Jurkat, Clone E6-1 (cell line): ENCODE data around the gene TECPR1.

ENCODE experiments used
- DNase-seq: peaks from one replicate; pipeline ENCODE4 v3.0.0-alpha.2; 2011; ENCODE audit warnings: low read depth, low spot score
- H3K4me3 ChIP-seq: 2 replicates; pipeline ENCODE4 v1.5.1; 2011; ENCODE audit warnings: mild to moderate bottlenecking, low read length, control low read depth, moderate library complexity

The TECPR1 gene

GRCh38 chr7:98202367-98203195 is 49.5 kb downstream of the TECPR1 start:
- no peak overlapping the region for H3K4me3 ChIP-seq
- DNase-seq, result peak; percentile 83

DNA sequence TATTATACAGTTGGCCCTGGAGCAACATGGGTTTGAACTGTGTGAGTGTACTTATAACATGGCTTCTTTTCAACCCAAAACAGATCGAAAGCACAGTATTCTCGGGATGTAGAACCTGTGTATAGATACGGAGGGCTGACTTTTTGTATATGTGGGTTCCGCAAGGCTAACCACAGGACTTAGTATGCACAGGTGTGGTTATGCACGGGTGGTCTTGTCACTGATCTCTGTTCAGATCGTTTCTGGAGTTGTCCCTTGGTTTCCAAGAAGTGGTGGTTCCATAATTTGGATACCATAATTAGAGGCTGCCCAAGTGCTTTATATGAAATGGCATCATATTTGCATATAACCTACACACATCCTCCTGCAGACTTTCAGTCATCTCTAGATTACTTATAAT is 51.7 kb downstream of the TECPR1 start:
- DNase-seq, result peak; percentile 22
- no peak overlapping the region for H3K4me3 ChIP-seq

DNA sequence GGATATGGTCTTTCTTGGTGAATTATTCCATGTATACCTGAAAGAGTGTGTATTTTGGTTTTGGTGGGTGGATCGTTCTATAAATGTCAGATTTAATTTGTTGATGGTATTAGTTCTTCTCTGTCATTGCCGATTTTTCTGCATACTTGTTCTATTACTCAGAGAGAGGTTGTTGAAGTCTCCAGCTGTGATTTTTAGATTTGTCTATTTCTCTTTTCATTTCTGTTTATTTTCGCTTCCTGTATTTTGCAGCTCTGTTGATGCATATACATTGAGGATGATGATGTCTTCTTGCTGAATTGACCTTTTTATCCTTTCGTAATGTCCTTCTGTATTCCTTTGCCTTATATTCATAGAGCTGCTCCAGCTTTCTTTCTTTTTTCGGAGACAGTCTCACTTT is 52.9 kb downstream of the TECPR1 start:
- no peak for DNase-seq
- no peak overlapping the region for H3K4me3 ChIP-seq

DNA sequence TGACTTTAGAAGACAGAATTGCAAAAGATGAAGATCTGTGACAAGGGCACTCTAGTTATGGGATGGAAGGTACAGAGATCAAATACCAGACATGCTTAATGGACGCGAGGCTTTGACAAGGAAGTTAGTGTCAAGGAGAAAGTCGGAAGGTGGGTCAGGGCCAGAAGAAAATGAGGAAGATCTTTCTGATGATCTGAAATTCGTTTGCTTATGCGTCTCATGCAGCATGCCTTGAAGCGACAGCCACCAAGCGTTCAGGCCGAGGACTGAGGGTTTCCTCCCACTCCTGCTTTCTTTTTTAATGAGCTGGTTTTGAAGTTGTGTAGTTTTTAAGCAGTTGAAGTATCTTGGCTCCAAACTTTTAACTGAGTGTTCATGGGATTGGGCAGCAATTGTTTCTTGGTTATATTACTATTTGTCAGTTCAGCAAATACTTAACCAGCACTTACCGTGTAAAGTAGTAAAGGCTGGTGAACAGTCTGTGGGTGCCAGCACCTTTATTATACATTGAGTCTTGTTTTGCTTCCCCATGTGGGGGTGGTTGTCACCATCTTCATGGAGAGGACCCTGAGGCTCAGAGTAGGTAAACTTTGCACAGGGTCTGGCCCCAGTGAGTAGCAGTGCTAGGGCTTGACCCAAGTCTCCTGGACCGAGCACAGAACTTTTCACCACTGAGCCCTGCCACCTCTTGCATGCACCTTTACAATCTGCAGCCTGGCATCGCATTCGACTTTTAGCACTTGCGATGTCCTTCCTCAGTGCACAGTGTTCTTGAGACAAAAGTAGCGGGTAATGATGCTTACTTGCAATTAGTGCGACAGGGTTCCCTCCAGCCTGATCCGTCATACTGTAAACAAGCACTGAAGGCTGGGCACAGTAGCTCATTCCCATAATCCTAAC is 55.1 kb downstream of the TECPR1 start:
- H3K4me3 ChIP-seq, result no peak overlapping the region
- no peak for DNase-seq

- H3K4me3 ChIP-seq, result no peak overlapping the region
- no peak for DNase-seq
These were observed 57.2 kb downstream of the TECPR1 start for GRCh38 chr7:98194672-98195457.

DNA sequence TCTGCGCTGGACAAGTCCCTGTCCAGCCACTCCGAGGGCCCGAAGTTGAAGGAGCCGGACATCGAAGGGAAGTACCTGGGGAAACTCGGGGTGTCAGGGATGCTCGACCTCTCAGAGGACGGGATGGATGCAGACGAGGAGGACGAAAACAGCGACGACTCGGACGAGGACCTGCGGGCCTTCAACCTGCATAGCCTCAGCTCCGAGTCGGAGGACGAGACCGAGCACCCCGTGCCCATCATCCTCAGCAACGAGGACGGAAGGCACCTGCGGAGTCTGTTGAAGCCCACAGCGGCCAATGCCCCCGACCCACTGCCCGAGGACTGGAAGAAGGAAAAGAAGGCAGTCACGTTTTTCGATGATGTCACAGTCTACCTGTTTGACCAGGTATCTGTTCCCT is 57.8 kb downstream of the TECPR1 start:
- no peak for DNase-seq

GRCh38 chr7:98193474-98194180 is 58.4 kb downstream of the TECPR1 start:
- no peak for DNase-seq
- no peak overlapping the region for H3K4me3 ChIP-seq

More for the DNA sequence above, 57.8 kb downstream of the TECPR1 start:
- H3K4me3 ChIP-seq, result no peak overlapping the region

DNA sequence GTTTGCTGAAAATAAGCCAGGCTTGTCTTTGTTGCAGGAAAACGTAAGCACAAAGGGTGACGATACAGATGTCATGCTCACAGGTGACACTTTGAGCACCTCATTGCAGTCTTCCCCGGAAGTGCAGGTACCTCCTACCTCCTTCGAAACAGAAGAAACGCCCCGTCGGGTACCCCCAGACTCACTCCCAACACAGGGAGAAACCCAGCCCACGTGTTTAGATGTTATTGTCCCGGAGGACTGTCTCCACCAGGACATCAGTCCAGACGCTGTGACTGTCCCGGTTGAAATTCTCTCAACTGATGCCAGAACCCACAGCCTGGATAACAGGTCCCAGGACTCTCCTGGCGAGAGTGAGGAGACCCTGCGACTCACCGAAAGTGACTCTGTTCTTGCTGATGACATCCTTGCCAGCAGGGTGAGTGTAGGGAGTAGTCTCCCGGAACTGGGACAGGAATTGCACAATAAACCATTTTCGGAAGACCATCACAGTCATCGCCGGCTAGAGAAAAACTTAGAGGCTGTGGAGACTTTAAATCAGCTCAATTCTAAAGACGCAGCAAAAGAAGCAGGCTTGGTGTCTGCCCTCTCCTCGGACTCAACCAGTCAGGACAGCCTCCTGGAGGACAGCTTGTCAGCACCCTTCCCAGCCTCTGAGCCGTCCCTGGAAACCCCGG is 59.1 kb downstream of the TECPR1 start:
- no peak overlapping the region for H3K4me3 ChIP-seq
- DNase-seq, result no peak

DNA sequence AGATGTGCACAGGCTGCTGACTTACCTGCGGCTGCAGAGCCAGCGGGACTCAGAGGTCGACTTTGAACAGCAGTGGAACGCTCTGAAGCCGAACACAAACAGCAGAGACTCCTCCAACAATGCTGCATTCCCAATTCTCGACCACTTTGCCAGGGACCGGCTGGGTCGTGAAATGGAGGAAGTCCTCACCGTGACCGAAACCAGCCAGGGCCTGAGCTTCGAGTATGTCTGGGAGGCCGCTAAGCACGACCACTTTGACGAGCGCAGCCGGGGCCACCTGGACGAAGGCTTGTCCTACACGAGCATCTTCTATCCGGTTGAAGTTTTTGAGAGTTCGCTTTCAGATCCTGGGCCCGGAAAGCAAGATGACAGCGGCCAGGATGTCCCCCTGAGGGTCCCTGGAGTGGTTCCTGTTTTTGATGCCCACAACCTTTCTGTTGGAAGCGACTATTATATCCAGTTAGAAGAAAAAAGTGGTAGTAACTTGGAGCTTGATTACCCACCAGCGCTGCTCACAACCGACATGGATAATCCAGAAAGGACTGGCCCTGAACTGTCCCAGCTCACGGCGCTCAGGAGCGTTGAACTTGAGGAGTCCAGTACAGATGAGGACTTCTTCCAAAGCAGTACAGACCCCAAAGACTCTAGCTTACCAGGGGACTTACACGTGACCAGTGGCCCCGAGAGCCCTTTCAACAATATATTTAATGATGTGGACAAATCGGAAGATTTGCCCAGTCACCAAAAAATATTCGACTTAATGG is 60.2 kb downstream of the TECPR1 start:
- DNase-seq, result no peak
- H3K4me3 ChIP-seq, result no peak overlapping the region

GRCh38 chr7:98189559-98189958 is 62.5 kb downstream of the TECPR1 start:
- peak; percentile 38 for DNase-seq
- H3K4me3 ChIP-seq, result no peak overlapping the region

DNA sequence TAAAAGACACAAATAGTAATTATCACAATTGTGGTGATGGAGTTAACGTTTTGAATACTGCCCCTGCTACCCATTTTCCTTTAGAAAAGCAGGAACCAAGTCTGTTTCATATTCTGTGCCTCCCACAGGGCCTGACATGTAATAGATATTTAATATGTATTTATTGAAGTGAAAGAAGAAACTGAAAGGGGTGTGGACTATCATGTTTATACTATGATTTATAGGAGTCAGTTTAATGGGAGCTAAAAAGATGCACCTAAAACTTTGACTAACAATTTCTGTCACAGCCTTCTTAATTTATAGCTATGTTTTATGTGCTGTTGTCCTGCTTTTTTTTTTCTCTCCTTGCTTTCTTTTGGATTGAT is 64.9 kb downstream of the TECPR1 start:
- no peak for DNase-seq
- H3K4me3 ChIP-seq, result no peak overlapping the region

DNA sequence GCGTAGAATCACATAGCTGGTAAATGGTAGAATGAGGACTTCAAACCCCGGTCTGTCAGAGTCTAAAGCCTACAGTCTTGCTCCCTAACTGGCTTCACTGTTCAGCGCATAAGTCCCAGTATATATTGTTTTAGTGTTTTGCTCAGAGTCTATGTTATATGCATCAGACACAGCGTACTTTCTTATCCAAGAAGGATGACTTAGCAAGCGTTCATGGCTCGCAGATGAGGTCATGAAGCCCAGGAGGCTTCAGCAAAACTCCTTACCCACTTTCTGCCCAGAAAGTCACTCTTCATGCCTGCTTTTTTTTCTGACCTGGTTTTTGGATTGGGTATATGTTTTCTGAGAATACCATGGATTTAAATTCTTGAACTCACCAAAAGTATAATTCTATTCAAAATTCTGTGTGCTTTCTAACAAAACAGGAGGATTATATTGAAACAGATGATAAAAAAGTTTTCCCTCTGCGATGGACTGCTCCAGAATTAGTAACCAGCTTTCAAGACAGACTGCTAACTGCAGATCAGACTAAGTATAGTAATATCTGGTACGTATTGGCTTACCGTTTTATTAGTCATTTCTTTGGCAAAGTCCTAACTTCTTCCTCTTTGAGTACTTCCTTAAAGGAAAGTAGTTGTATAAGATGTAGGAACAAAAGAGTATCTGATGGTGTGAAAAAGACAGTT is 65.4 kb downstream of the TECPR1 start:
- no peak for DNase-seq
- H3K4me3 ChIP-seq, result no peak overlapping the region

GRCh38 chr7:98185101-98185500 is 66.9 kb downstream of the TECPR1 start:
- DNase-seq, result peak; percentile 37
- H3K4me3 ChIP-seq, result no peak overlapping the region

- H3K4me3 ChIP-seq, result no peak overlapping the region
These were observed 71.3 kb downstream of the TECPR1 start for GRCh38 chr7:98180751-98181150.

DNA sequence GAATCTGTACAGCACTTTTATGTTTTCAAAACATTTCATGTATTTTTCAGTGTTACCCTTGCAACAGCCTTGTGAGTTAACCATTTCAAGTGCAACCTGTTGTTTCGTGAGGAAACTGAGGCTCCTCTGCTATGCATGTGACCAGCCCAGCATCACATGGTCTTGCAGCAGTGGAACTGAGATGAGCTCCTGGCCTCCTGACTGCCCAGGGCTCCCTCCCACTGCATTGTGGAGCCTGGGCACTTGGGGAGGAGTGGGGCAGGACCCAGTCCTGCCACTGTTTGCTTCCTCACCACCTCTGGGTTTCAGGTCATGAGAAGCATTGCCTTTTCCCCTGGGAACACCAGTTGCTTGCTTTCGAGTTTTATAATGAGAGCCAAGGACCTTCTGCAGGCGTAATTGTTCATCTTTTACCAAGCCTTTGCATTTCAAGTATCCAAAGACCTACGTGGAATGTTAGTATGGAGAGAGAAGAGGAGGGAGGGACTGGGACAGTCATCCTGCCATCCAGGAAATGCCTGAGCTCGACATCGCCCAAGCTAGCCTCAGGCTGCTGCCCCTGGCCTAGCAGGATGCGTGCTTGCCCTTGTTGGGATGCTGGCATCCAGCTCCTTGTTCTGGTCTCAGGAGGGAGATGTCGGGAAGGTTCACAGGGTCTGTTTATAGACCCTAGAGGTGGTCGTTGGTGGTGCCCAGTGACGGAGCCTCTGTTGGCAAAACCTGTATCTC is 73.1 kb downstream of the TECPR1 start:
- DNase-seq, result no peak
- no peak overlapping the region for H3K4me3 ChIP-seq

More at GRCh38 chr7:98180751-98181150, 71.3 kb downstream of the TECPR1 start:
- DNase-seq, result no peak

DNA sequence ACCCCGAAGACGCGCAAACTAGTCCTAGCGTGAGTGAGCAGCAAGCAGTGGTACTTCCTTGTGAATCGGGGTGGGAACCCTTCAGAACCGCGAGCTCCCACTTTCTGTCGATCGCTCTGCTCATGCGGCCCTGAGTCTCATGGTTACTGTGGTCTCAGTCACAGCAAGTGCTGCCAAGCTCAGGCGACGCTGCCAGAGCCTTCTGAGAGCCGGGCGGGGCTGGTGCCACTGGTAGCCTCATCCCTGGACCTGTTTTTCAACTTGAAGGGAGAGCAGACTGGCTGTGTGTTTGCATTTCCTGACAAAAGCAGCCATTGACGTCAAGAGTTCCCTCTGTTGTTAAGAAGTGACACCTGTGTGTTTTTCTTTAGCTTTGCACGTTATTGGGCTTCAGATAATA is 73.7 kb downstream of the TECPR1 start:
- no peak for DNase-seq
- no peak overlapping the region for H3K4me3 ChIP-seq

- no peak overlapping the region for H3K4me3 ChIP-seq
- DNase-seq, result no peak
These were observed 74.5 kb downstream of the TECPR1 start for GRCh38 chr7:98177553-98177952.
